Left ventricle myocardium inferior (tissue), 1 donor: ENCODE measurements around the gene RALGPS1. TPM values are rescaled to one million over a fixed set of nuclear protein-coding genes. Genes with fewer than 3 reads are reported as not detected.
"Not testable (repeated sequence)": the region's sequence is repeated elsewhere in the genome, so short reads cannot be mapped to it uniquely, and the experiment has no call there.

ENCODE experiments used
- DNase-seq: peaks from one replicate; pipeline ENCODE4 v3.0.0-alpha.2; 2020
- H3K27ac ChIP-seq: fragments of 200-600 bp; replicated peaks from 2 replicates; pipeline ENCODE4 v1.8.0; 2021
- H3K27me3 ChIP-seq: fragments of 200-600 bp; 2 replicates; pipeline ENCODE4 v1.8.0; 2021; ENCODE audit warnings: low read depth
- H3K36me3 ChIP-seq: fragments of 200-600 bp; 2 replicates; pipeline ENCODE4 v1.8.0; 2021
- H3K4me1 ChIP-seq: fragments of 200-600 bp; 2 replicates; pipeline ENCODE4 v1.8.0; 2021
- H3K4me3 ChIP-seq: fragments of 200-600 bp; 2 replicates; pipeline ENCODE4 v1.8.0; 2021; ENCODE audit warnings: mild to moderate bottlenecking, moderate library complexity
- H3K9me3 ChIP-seq: fragments of 200-600 bp; replicated peaks from 2 replicates; pipeline ENCODE4 v1.8.0; 2021
- CTCF ChIP-seq: fragments of 200-600 bp; IDR thresholded peaks from 2 replicates; pipeline ENCODE4 v1.8.0; 2021; ENCODE audit warnings: antibody characterized with exemption, mild to moderate bottlenecking, borderline replicate concordance
- intact Hi-C: fragments of 100-400 bp; cut with micrococcal nuclease; formaldehyde crosslinking; loops from one replicate; pipeline ENCODE4 v1.11.0; 2022
- total RNA-seq: library from RNA; stranded (reverse); fragmentation: NEBNext Ultra II Directional; extraction: Animal tissue kit (Norgen Biotek cat#: 25700); gene quantifications from one replicate; pipeline ENCODE4 v1.2.1, GENCODE V29; 2021
- donor health status: DM: no; HTN: yes; CAD: no; lungs with severe emphysema.

RALGPS1 gene
- total RNA-seq, 1 donor from 2014 or later, result 18.9 TPM

GRCh38 chr9:127142931-127143464, 228.4 kb downstream of the RALGPS1 start:
- Histone ChIP-seq H3K36me3 (no peaks in the 10 kb centered on the region), H3K4me3 (no peak overlapping the region), H3K9me3 (no peaks in the 10 kb centered on the region), H3K27me3 (no peaks in the 10 kb centered on the region), H3K4me1 (peaks cover 42% of the 10 kb centered on the region), H3K27ac (no peak overlapping the region)
- no peak for DNase-seq
- intact Hi-C loops, result no loop called here
- TF ChIP-seq CTCF, result no peak

- TF ChIP-seq CTCF, result no peak
- no peak overlapping the region for H3K4me3 ChIP-seq
- peak overlapping the region; percentile 69 for H3K27ac ChIP-seq
- H3K9me3 ChIP-seq, result no peaks in the 10 kb centered on the region
- H3K4me1 ChIP-seq, result peaks cover 40% of the 10 kb centered on the region
- no peaks in the 10 kb centered on the region for H3K36me3 ChIP-seq
- DNase-seq, result no peak
- no peaks in the 10 kb centered on the region for H3K27me3 ChIP-seq
- intact Hi-C loops, result no loop called here
Observed at GRCh38 chr9:127143920-127144465, 229.4 kb downstream of the RALGPS1 start.

GRCh38 chr9:127144670-127145445, 230.3 kb downstream of the RALGPS1 start:
- TF ChIP-seq CTCF, result peak; percentile 36
- peak; percentile 59 for DNase-seq
- no peaks in the 10 kb centered on the region for H3K9me3 ChIP-seq
- H3K4me1 ChIP-seq, result peaks cover 40% of the 10 kb centered on the region
- H3K27ac ChIP-seq, result peak overlapping the region; percentile 69
- H3K36me3 ChIP-seq, result no peaks in the 10 kb centered on the region
- H3K27me3 ChIP-seq, result no peaks in the 10 kb centered on the region
- no peak overlapping the region for H3K4me3 ChIP-seq
- intact Hi-C loops, result no loop called here

- intact Hi-C loops, H3K36me3 ChIP-seq, DNase-seq, H3K27ac ChIP-seq, H3K27me3 ChIP-seq, H3K4me3 ChIP-seq, H3K9me3 ChIP-seq: not testable (repeated sequence)
- peaks cover 31% of the 10 kb centered on the region for H3K4me1 ChIP-seq
Observed at GRCh38 chr9:127146841-127147240, 232.3 kb downstream of the RALGPS1 start.

- intact Hi-C loops, result no loop called here
- Histone ChIP-seq H3K9me3 (no peaks in the 10 kb centered on the region), H3K36me3 (no peaks in the 10 kb centered on the region), H3K27ac (no peak overlapping the region), H3K4me3 (no peak overlapping the region), H3K4me1 (peaks cover 31% of the 10 kb centered on the region), H3K27me3 (no peaks in the 10 kb centered on the region)
- DNase-seq, result no peak
- no peak for TF ChIP-seq CTCF
Observed at GRCh38 chr9:127147251-127147650, 232.7 kb downstream of the RALGPS1 start.

GRCh38 chr9:127148014-127148413, 233.4 kb downstream of the RALGPS1 start:
- no peak for DNase-seq
- Histone ChIP-seq H3K27ac (no peak overlapping the region), H3K4me1 (peaks cover 30% of the 10 kb centered on the region), H3K4me3 (no peak overlapping the region), H3K27me3 (no peaks in the 10 kb centered on the region), H3K36me3 (no peaks in the 10 kb centered on the region), H3K9me3 (no peaks in the 10 kb centered on the region)
- no peak for TF ChIP-seq CTCF
- intact Hi-C loops, result no loop called here
